CD4-positive, alpha-beta T cell (primary cell): ENCODE results near the gene DAAM1. TPM values are rescaled to one million over a fixed set of nuclear protein-coding genes. Genes with fewer than 3 reads are reported as not detected.

Experiments used
- ATAC-seq: fragments of 200-7000 bp; cut with Tn5 transposase; one replicate; pipeline ENCODE4 v1.10.0; 2022; ENCODE audit warnings: mild to moderate bottlenecking; ENCODE audit not compliant: poor library complexity
- CTCF ChIA-PET: fragments of 350-600 bp; sonication (Branson Sonifier 250); formaldehyde crosslinking; loops from one replicate; lab custom pipeline; 2021; ENCODE audit warnings: antibody characterized with exemption, inconsistent platforms; lab: Charles Lee
- POLR2A ChIA-PET: fragments of 350-600 bp; sonication (Branson Sonifier 250); formaldehyde crosslinking; loops from one replicate; lab custom pipeline; 2021; ENCODE audit warnings: antibody characterized with exemption, inconsistent platforms; lab: Charles Lee
- DNase-seq, 14 experiments: peaks; one replicate each; pipeline ENCODE4 v3.0.0-alpha.2; 2013 to 2020; ENCODE audit warnings: mixed read lengths in 2 of 14
- H3K27ac ChIP-seq, 2 donors: one replicate each; pipeline versions ENCODE4 v1.5.1 to v1.7.0; 2013; ENCODE audit warnings: low read length in 2 of 2, low read depth in 1 of 2, mild to moderate bottlenecking in 1 of 2
- H3K27me3 ChIP-seq, 2 experiments: 1 replicate in 1 of 2; 2 replicates in 1 of 2; pipeline versions ENCODE4 v1.6.1 to v1.7.0; 2013; ENCODE audit warnings: low read length in 2 of 2, control low read depth in 1 of 2, mild to moderate bottlenecking in 1 of 2, moderate library complexity in 1 of 2; ENCODE audit not compliant: insufficient read depth in 2 of 2, control insufficient read depth in 1 of 2
- H3K36me3 ChIP-seq: one replicate; pipeline ENCODE4 v1.6.1; 2013; ENCODE audit warnings: low read length, control low read depth; ENCODE audit not compliant: insufficient read depth
- H3K4me1 ChIP-seq: one replicate; pipeline ENCODE4 v1.6.1; 2013; ENCODE audit warnings: low read length, control low read depth; ENCODE audit not compliant: insufficient read depth
- H3K4me3 ChIP-seq: one replicate; pipeline ENCODE4 v1.5.1; 2013; ENCODE audit warnings: mild to moderate bottlenecking, low read length, moderate library complexity
- H3K9me3 ChIP-seq, 2 experiments: 1 replicate in 1 of 2; 2 replicates in 1 of 2; pipeline versions ENCODE4 v1.6.1 to v1.7.0; 2013; ENCODE audit warnings: low read length in 2 of 2, mild to moderate bottlenecking in 2 of 2, control low read depth in 1 of 2, moderate library complexity in 1 of 2; ENCODE audit not compliant: control insufficient read depth in 1 of 2, insufficient read depth in 1 of 2
- H3K27ac Mint-ChIP-seq: one replicate; pipeline ENCODE4 v1.8.0; 2020; ENCODE audit warnings: mixed read lengths
- H3K27me3 Mint-ChIP-seq: one replicate; pipeline ENCODE4 v1.8.0; 2021; ENCODE audit warnings: mixed read lengths
- H3K36me3 Mint-ChIP-seq: one replicate; pipeline ENCODE4 v1.8.0; 2021; ENCODE audit warnings: low read depth, mixed read lengths
- H3K4me1 Mint-ChIP-seq: one replicate; pipeline ENCODE4 v1.8.0; 2021; ENCODE audit warnings: low read depth, mixed read lengths
- H3K4me3 Mint-ChIP-seq: one replicate; pipeline ENCODE4 v1.8.0; 2020; ENCODE audit warnings: mild to moderate bottlenecking, mixed read lengths
- H3K9me3 Mint-ChIP-seq: one replicate; pipeline ENCODE4 v1.8.0; 2020; ENCODE audit warnings: mixed read lengths
- CTCF ChIP-seq: fragments of 200-600 bp; IDR thresholded peaks from one replicate; pipeline ENCODE4 v1.8.0; 2022; ENCODE audit warnings: antibody characterized with exemption, mild to moderate bottlenecking
- intact Hi-C, 2 experiments: fragments of 100-400 bp; cut with DNase I in 1 of 2; cut with micrococcal nuclease in 1 of 2; formaldehyde crosslinking; loops; one replicate each; pipeline versions ENCODE4 v1.15.1 to v1.9.0; 2023 to 2025; cut with DNase I, micrococcal nuclease
- total RNA-seq, 174 experiments: library from RNA in 2 of 174; stranded (reverse) in 2 of 174; gene quantifications; one replicate each; pipeline ENCODE4 v1.2.3 and lab custom pipeline; 2021 to 2026

Gene DAAM1
- total RNA-seq, 2 experiments from 2014 or later, result 7.4 to 8.8 TPM

GRCh38 chr14:59159169-59159568 is 29.3 kb upstream of the DAAM1 start:
- CTCF ChIA-PET, result no interaction called here
- H3K27ac ChIP-seq, result no peak overlapping the region

GRCh38 chr14:59160506-59160905 is 28.0 kb upstream of the DAAM1 start:
- no peaks in the 10 kb centered on the region for H3K36me3 Mint-ChIP-seq
- POLR2A ChIA-PET, result no interaction called here
- peaks cover 13% of the 10 kb centered on the region for H3K4me1 Mint-ChIP-seq
- peaks cover 0 to 5% of the 10 kb centered on the region in 2 experiments for H3K27me3 ChIP-seq
- intact Hi-C loops, result no loop called here
- H3K4me1 ChIP-seq, result peaks cover 4% of the 10 kb centered on the region
- H3K4me3 ChIP-seq, result no peak overlapping the region
- H3K27ac Mint-ChIP-seq, result no peak overlapping the region
- no peak for ATAC-seq
- DNase-seq, result no peak
- H3K9me3 ChIP-seq, result no peaks in the 10 kb centered on the region
- no peaks in the 10 kb centered on the region for H3K9me3 Mint-ChIP-seq
- TF ChIP-seq CTCF, result no peak
- H3K27me3 Mint-ChIP-seq, result peaks cover 20% of the 10 kb centered on the region
- H3K27ac ChIP-seq, result no peak overlapping the region
- H3K36me3 ChIP-seq, result no peaks in the 10 kb centered on the region
- no peak overlapping the region for H3K4me3 Mint-ChIP-seq
- CTCF ChIA-PET, result interaction anchor here (1.5 kb wide), 1 partner anchor 23 kb away, joined by 3 read pairs; no protein-coding TSS in a partner anchor

More at GRCh38 chr14:59159169-59159568, 29.3 kb upstream of the DAAM1 start:
- Mint-ChIP-seq H3K4me1 (peaks cover 21% of the 10 kb centered on the region), H3K27me3 (peaks cover 20% of the 10 kb centered on the region), H3K9me3 (no peaks in the 10 kb centered on the region), H3K27ac (no peak overlapping the region), H3K36me3 (no peaks in the 10 kb centered on the region), H3K4me3 (no peak overlapping the region)
- Histone ChIP-seq H3K4me1 (peaks cover 12% of the 10 kb centered on the region), H3K36me3 (no peaks in the 10 kb centered on the region), H3K9me3 (no peaks in the 10 kb centered on the region), H3K27me3 (peaks cover 0 to 5% of the 10 kb centered on the region in 2 experiments), H3K4me3 (no peak overlapping the region)
- no peak for ATAC-seq
- POLR2A ChIA-PET, result no interaction called here
- intact Hi-C loops, result no loop called here
- no peak for TF ChIP-seq CTCF
- DNase-seq, result no peak

GRCh38 chr14:59161561-59162175 is 26.8 kb upstream of the DAAM1 start:
- Histone ChIP-seq H3K9me3 (no peaks in the 10 kb centered on the region), H3K27me3 (peaks cover 0 to 5% of the 10 kb centered on the region in 2 experiments), H3K27ac (no peak overlapping the region), H3K4me3 (no peak overlapping the region), H3K36me3 (no peaks in the 10 kb centered on the region), H3K4me1 (peaks cover 4% of the 10 kb centered on the region)
- H3K27me3 Mint-ChIP-seq, result peaks cover 20% of the 10 kb centered on the region
- intact Hi-C loops, result no loop called here
- H3K27ac Mint-ChIP-seq, result peak overlapping the region; percentile 55
- DNase-seq (peak in 4 of 14 experiments; percentile 7 to 71 (median 39)), ATAC-seq (peak; percentile 82)
- H3K36me3 Mint-ChIP-seq, result no peaks in the 10 kb centered on the region
- H3K4me3 Mint-ChIP-seq, result no peak overlapping the region
- no peaks in the 10 kb centered on the region for H3K9me3 Mint-ChIP-seq
- peaks cover 13% of the 10 kb centered on the region for H3K4me1 Mint-ChIP-seq
- POLR2A ChIA-PET, result interaction anchor here (1.4 kb wide), 1 partner anchor 27 kb away, joined by 4 read pairs; the partner anchor contains the start of gene DAAM1
- CTCF ChIA-PET, result interaction anchor here (1.5 kb wide), 1 partner anchor 22 kb away, joined by 3 read pairs; no protein-coding TSS in a partner anchor
- TF ChIP-seq CTCF, result no peak
